Measurements from ENCODE around the gene ORC4.

ORC4 gene

DNA sequence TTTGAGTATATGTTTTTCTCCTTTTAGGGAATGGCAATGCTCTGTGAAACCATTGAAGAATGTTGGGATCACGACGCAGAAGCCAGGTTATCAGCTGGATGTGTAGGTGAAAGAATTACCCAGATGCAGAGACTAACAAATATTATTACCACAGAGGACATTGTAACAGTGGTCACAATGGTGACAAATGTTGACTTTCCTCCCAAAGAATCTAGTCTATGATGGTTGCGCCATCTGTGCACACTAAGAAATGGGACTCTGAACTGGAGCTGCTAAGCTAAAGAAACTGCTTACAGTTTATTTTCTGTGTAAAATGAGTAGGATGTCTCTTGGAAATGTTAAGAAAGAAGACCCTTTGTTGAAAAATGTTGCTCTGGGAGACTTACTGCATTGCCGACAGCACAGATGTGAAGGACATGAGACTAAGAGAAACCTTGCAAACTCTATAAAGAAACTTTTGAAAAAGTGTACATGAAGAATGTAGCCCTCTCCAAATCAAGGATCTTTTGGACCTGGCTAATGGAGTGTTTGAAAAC is 93.4 kb downstream of the ORC4 start:
- no peak for DNase-seq (ENCODE audit: low spot score)
- TF ChIP-seq, protein P1, sequence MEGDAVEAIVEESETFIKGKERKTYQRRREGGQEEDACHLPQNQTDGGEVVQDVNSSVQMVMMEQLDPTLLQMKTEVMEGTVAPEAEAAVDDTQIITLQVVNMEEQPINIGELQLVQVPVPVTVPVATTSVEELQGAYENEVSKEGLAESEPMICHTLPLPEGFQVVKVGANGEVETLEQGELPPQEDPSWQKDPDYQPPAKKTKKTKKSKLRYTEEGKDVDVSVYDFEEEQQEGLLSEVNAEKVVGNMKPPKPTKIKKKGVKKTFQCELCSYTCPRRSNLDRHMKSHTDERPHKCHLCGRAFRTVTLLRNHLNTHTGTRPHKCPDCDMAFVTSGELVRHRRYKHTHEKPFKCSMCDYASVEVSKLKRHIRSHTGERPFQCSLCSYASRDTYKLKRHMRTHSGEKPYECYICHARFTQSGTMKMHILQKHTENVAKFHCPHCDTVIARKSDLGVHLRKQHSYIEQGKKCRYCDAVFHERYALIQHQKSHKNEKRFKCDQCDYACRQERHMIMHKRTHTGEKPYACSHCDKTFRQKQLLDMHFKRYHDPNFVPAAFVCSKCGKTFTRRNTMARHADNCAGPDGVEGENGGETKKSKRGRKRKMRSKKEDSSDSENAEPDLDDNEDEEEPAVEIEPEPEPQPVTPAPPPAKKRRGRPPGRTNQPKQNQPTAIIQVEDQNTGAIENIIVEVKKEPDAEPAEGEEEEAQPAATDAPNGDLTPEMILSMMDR (IDR thresholded peaks at IDR 0.05; ENCODE audit: borderline replicate concordance, control extremely low read depth, extremely low read depth, insufficient read depth, missing control alignments) = no peak
- in situ Hi-C loops (cut with MboI; ENCODE audit: low sequenced_read_pairs, unreplicated experiment) = no loop called here

GRCh38 chr2:147925886-147926285 is 94.7 kb downstream of the ORC4 start:
- no peak for DNase-seq (ENCODE audit: low spot score)
- in situ Hi-C loops (cut with MboI; ENCODE audit: low sequenced_read_pairs, unreplicated experiment) = no loop called here
- TF ChIP-seq, protein P1 (IDR thresholded peaks at IDR 0.05; ENCODE audit: borderline replicate concordance, control extremely low read depth, extremely low read depth, insufficient read depth, missing control alignments) = no peak

- TF ChIP-seq, protein P1 (IDR thresholded peaks at IDR 0.05; ENCODE audit: borderline replicate concordance, control extremely low read depth, extremely low read depth, insufficient read depth, missing control alignments) = no peak
- in situ Hi-C loops (cut with MboI; ENCODE audit: low sequenced_read_pairs, unreplicated experiment) = loop anchor here (25.0 kb wide), 1 partner anchor 1187 kb away; no protein-coding TSS in a partner anchor
- no peak for DNase-seq (ENCODE audit: low spot score)
These were observed 95.9 kb downstream of the ORC4 start for GRCh38 chr2:147924647-147925046.

DNA sequence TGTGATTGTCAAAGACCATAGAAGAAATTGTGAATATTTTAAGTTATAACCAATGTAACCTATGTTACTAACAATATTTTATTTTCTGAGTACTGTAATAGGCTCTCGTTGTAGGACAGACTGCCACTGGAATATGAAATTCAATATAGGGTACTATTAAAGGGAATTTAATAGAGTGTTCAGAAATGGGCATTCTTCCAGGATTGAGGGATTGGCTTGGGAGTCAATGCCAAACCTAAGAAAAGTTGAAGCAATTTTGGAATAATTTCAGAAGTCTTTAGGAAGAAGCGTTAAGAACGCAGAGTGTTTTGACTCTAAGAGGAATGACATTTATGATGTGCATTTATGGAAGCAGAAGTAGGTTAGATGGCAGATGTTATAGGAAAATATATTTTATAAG is 96.7 kb downstream of the ORC4 start:
- TF ChIP-seq, protein P1 (IDR thresholded peaks at IDR 0.05; ENCODE audit: borderline replicate concordance, control extremely low read depth, extremely low read depth, insufficient read depth, missing control alignments) = no peak
- in situ Hi-C loops (cut with MboI; ENCODE audit: low sequenced_read_pairs, unreplicated experiment) = loop anchor here (25.0 kb wide), 1 partner anchor 1187 kb away; no protein-coding TSS in a partner anchor
- no peak for DNase-seq (ENCODE audit: low spot score)

GRCh38 chr2:147917161-147917560 is 103.4 kb downstream of the ORC4 start:
- DNase-seq (ENCODE audit: low spot score) = no peak
- TF ChIP-seq, protein P1 (IDR thresholded peaks at IDR 0.05; ENCODE audit: borderline replicate concordance, control extremely low read depth, extremely low read depth, insufficient read depth, missing control alignments) = no peak
- in situ Hi-C loops (cut with MboI; ENCODE audit: low sequenced_read_pairs, unreplicated experiment) = loop anchor here (10.0 to 25.0 kb wide), 3 partner anchors 582 to 1180 kb away; no protein-coding TSS in a partner anchor

GRCh38 chr2:147916723-147917122 is 103.8 kb downstream of the ORC4 start:
- no peak for DNase-seq (ENCODE audit: low spot score)
- in situ Hi-C loops (cut with MboI; ENCODE audit: low sequenced_read_pairs, unreplicated experiment) = loop anchor here (10.0 to 25.0 kb wide), 3 partner anchors 582 to 1179 kb away; no protein-coding TSS in a partner anchor
- TF ChIP-seq, protein P1 (IDR thresholded peaks at IDR 0.05; ENCODE audit: borderline replicate concordance, control extremely low read depth, extremely low read depth, insufficient read depth, missing control alignments) = no peak
